PC-3 (cell line): ENCODE measurements around the gene EYS.

Source experiments
- EZH2 ChIP-seq: fragments of 300-600 bp; sonication (generic); IDR thresholded peaks from one replicate; pipeline ENCODE4 v1.6.1; 2017; ENCODE audit warnings: antibody characterized with exemption, mild to moderate bottlenecking, low read length; ENCODE audit not compliant: unreplicated experiment
- TF ChIP-seq, protein P1 (sequence below): fragments of 300-600 bp; sonication (generic); conservative IDR thresholded peaks from 2 replicates; pipeline ENCODE4 v1.5.1; 2017; ENCODE audit warnings: antibody characterized with exemption, low read depth, mild to moderate bottlenecking, low read length

DNA sequence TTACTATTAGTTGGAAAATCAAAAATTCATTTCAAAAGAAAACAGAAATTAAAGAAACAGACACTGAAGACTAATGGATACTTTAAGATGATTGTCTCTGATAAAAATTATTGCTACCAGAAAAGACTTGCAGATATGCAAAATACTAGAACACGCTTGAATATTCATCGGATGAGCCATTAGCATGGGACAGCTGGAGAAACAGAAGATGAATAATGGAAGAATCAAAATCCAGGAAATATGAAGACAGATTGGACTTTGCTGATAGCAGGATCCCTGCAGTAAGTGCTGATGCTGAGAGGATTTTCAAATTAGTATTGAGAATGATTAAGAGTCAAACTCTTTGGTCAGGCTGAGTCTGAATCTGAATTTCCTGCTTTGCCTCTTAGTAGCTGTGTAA is 169.4 kb downstream of the EYS start:
- TF ChIP-seq, protein P1, sequence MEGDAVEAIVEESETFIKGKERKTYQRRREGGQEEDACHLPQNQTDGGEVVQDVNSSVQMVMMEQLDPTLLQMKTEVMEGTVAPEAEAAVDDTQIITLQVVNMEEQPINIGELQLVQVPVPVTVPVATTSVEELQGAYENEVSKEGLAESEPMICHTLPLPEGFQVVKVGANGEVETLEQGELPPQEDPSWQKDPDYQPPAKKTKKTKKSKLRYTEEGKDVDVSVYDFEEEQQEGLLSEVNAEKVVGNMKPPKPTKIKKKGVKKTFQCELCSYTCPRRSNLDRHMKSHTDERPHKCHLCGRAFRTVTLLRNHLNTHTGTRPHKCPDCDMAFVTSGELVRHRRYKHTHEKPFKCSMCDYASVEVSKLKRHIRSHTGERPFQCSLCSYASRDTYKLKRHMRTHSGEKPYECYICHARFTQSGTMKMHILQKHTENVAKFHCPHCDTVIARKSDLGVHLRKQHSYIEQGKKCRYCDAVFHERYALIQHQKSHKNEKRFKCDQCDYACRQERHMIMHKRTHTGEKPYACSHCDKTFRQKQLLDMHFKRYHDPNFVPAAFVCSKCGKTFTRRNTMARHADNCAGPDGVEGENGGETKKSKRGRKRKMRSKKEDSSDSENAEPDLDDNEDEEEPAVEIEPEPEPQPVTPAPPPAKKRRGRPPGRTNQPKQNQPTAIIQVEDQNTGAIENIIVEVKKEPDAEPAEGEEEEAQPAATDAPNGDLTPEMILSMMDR, result no peak
- no peak for TF ChIP-seq EZH2
